ENCODE data around the gene NACA. TPM values are rescaled to one million over a fixed set of nuclear protein-coding genes. Genes with fewer than 3 reads are reported as not detected.
"Not testable (repeated sequence)": the region's sequence is repeated elsewhere in the genome, so short reads cannot be mapped to it uniquely, and the experiment has no call there.

NACA gene
- total RNA-seq, 2 experiments from 2014 or later = 723 to 803 TPM

- Mint-ChIP-seq H3K4me1 (peaks cover 38% of the 10 kb centered on the region), H3K27ac (no peak overlapping the region), H3K27me3 (no peaks in the 10 kb centered on the region), H3K4me3 (peak overlapping the region; percentile 34), H3K9me3 (ENCODE audit: low read depth) (peaks cover 2% of the 10 kb centered on the region), H3K36me3 (peaks cover 25% of the 10 kb centered on the region)
- ATAC-seq (no peak), DNase-seq (no peak)
- CTCF ChIA-PET = interaction anchor here (0.5 to 10.1 kb wide), 11 partner anchors 9 to 510 kb away, joined by 3 to 107 read pairs (median 3); partner anchors contain the start of gene HSD17B6
These were observed 28.5 kb upstream of the NACA start for GRCh38 chr12:56753566-56753965.

GRCh38 chr12:56751712-56752598 is 26.9 kb upstream of the NACA start, which contains the start of gene PRIM1:
TSS of gene PRIM1 (minus strand) at chr12:56752323. CDS start at chr12:56752298, 25 bp downstream.
- Mint-ChIP-seq H3K9me3 (ENCODE audit: low read depth) (no peaks in the 10 kb centered on the region), H3K4me1 (peaks cover 44% of the 10 kb centered on the region), H3K36me3 (peaks cover 36% of the 10 kb centered on the region), H3K27me3 (no peaks in the 10 kb centered on the region), H3K4me3 (peak within 1 kb of the TSS; percentile 92), H3K27ac (peak within 1 kb of the TSS; percentile 98)
- DNase-seq (peak; percentile 94), ATAC-seq (peak; percentile 93)
- CTCF ChIA-PET = interaction anchor here (0.7 to 10.1 kb wide), 8 partner anchors 8 to 493 kb away, joined by 3 to 107 read pairs (median 4); partner anchors contain the start of genes NACA and STAT6

DNA sequence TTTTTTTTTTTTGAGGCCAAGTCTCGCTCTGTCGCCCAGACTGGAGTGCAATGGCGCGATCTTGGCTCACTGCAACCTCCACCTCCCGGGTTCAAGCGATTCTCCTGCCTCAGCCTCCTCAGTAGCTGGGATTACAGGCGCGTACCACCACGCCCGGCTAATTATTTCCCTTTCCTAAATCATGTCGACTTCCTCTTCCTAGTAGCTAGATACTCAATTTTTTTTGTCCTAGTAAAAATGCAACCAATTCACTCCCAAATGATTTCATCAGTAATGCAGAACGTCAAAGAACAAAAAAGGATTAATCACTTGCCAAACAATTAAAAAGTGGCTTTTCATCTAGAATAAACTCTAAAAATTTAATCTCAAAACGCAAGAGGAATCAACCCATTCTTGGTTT is 25.5 kb upstream of the NACA start:
- H3K27me3 Mint-ChIP-seq; ATAC-seq; H3K9me3 Mint-ChIP-seq (ENCODE audit: low read depth); DNase-seq: not testable (repeated sequence)
- CTCF ChIA-PET = interaction anchor here (1.1 kb wide), 2 partner anchors 8 to 64 kb away, joined by 3 read pairs; no protein-coding TSS in a partner anchor
- H3K27ac Mint-ChIP-seq = peak overlapping the region; percentile 40
- peak overlapping the region; percentile 92 for H3K4me3 Mint-ChIP-seq
- H3K4me1 Mint-ChIP-seq = peaks cover 47% of the 10 kb centered on the region
- H3K36me3 Mint-ChIP-seq = peaks cover 43% of the 10 kb centered on the region

DNA sequence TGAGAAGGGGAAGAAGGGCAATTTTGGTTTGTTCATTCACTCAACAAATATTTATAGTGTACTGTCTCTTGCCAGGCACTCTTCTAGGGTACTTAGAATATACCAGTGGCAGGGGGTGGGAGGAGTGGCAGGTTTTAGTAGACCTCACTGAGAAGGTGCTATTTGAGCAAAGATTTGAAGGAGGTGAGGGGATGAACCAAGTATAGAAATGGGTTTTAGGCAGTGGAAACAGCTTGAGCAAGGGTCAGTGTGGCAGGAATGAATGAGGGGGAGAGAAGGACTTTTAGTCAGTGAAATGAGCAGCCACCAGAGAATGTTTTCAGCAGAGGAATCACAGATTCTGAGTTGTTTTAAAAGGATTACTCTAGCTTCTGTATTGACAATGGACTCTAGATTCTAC is 24.8 kb upstream of the NACA start:
- no peak for DNase-seq
- Mint-ChIP-seq H3K9me3 (ENCODE audit: low read depth) (no peaks in the 10 kb centered on the region), H3K4me3 (peak overlapping the region; percentile 92), H3K4me1 (peaks cover 43% of the 10 kb centered on the region), H3K27ac (peak overlapping the region; percentile 70), H3K27me3 (no peaks in the 10 kb centered on the region), H3K36me3 (peaks cover 46% of the 10 kb centered on the region)
- ATAC-seq = no peak
- CTCF ChIA-PET = interaction anchor here (1.1 to 1.5 kb wide), 2 partner anchors 64 to 251 kb away, joined by 3 read pairs; no protein-coding TSS in a partner anchor

DNA sequence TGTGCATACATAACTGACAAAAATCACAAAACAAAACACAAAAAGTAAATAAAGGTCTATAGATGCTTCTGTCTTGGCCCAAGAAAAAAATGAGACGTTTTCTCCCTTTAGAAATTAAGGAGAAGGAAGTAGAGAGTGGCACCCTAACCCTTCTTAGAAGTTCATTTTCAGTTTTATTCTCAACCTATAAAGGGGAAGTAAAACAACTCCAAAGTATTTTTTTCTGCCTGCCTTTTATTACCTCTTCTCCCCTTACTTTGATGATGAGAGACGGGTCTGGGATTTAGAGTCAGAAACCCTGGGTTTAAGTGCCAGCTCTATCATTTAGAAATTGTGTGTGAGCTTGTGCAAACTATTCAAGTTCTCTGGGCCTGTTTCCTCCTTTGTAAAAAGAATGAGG is 24.3 kb upstream of the NACA start:
- Mint-ChIP-seq H3K4me3 (no peak overlapping the region), H3K4me1 (peaks cover 43% of the 10 kb centered on the region), H3K36me3 (peaks cover 46% of the 10 kb centered on the region), H3K27me3 (no peaks in the 10 kb centered on the region), H3K27ac (peak overlapping the region; percentile 70), H3K9me3 (ENCODE audit: low read depth) (no peaks in the 10 kb centered on the region)
- no peak for ATAC-seq
- CTCF ChIA-PET = interaction anchor here (1.5 kb wide), 1 partner anchor 252 kb away, joined by 3 read pairs; no protein-coding TSS in a partner anchor
- DNase-seq = no peak

- ATAC-seq (no peak), DNase-seq (no peak)
- Mint-ChIP-seq H3K4me1 (peaks cover 19% of the 10 kb centered on the region), H3K36me3 (peaks cover 59% of the 10 kb centered on the region), H3K4me3 (no peak overlapping the region), H3K9me3 (ENCODE audit: low read depth) (no peaks in the 10 kb centered on the region), H3K27me3 (no peaks in the 10 kb centered on the region), H3K27ac (peak overlapping the region; percentile 24)
- CTCF ChIA-PET = interaction anchor here (1.2 kb wide), 1 partner anchor 384 kb away, joined by 3 read pairs; no protein-coding TSS in a partner anchor
These were observed 3.2 kb upstream of the NACA start for GRCh38 chr12:56728139-56728861.

DNA sequence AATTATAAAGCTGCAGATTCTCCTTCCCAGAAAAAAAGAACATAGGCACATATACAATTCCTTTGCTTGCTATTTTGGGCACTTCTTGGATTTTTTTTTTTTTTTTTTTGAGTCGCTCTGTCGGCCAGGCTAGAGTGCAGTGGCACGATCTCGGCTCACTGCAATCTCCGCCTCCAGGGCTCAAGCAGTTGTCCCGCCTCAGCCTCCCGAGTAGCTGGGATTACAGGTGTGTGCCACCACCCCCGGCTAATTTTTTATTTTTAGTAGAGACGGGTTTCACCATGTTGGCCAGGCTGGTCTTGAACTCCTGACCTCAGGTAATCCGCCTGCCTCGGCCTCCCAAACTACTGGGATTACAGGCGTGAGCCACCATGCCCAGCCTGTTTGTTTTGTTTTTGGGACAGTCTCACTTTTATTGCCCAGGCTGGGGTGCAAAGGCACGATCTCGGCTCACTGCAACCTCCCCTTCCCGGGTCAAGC is 1.1 kb upstream of the NACA start:
- Mint-ChIP-seq H3K4me1 (peaks cover 39% of the 10 kb centered on the region), H3K4me3 (peak overlapping the region; percentile 98), H3K27ac (peak overlapping the region; percentile 96), H3K36me3 (peaks cover 64% of the 10 kb centered on the region)
- CTCF ChIA-PET = interaction anchor here (0.9 to 2.4 kb wide), 8 partner anchors 14 to 91 kb away, joined by 3 to 6 read pairs (median 4); partner anchors contain the start of genes HSD17B6, PRIM1 and PTGES3
- DNase-seq; H3K27me3 Mint-ChIP-seq; ATAC-seq; H3K9me3 Mint-ChIP-seq (ENCODE audit: low read depth): not testable (repeated sequence)

- no peak for DNase-seq
- H3K27me3 Mint-ChIP-seq = no peaks in the 10 kb centered on the region
- H3K27ac Mint-ChIP-seq = peak overlapping the region; percentile 96
- CTCF ChIA-PET = interaction anchor here (0.6 to 2.4 kb wide), 16 partner anchors 15 to 503 kb away, joined by 3 to 6 read pairs (median 4); partner anchors contain the start of genes HSD17B6, PRIM1, PTGES3 and RNF41
- no peak for ATAC-seq
- H3K4me3 Mint-ChIP-seq = peak overlapping the region; percentile 98
- H3K36me3 Mint-ChIP-seq = peaks cover 64% of the 10 kb centered on the region
- H3K4me1 Mint-ChIP-seq = peaks cover 44% of the 10 kb centered on the region
- H3K9me3 Mint-ChIP-seq (ENCODE audit: low read depth) = no peaks in the 10 kb centered on the region
These were observed 614 bp upstream of the NACA start for GRCh38 chr12:56725723-56726102.

DNA sequence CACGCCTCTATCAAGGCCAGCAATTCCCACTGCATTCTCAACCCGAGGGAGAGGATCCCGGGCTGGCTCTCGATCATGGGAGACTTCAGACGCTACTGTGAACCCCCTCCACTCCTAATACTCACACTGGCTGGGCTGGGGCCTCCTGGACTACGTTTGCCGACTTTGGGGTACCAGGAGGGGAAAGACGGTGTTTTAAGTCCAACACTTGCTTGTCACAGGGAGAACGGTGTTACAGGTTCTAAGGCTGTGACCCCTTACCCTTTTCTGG is 463 bp downstream of the NACA start:
- Mint-ChIP-seq H3K36me3 (peaks cover 70% of the 10 kb centered on the region), H3K9me3 (ENCODE audit: low read depth) (no peaks in the 10 kb centered on the region), H3K27ac (peak overlapping the region; percentile 96), H3K4me3 (peak overlapping the region; percentile 98), H3K27me3 (no peaks in the 10 kb centered on the region), H3K4me1 (peaks cover 55% of the 10 kb centered on the region)
- CTCF ChIA-PET = no interaction called here
- ATAC-seq (no peak), DNase-seq (no peak)

DNA sequence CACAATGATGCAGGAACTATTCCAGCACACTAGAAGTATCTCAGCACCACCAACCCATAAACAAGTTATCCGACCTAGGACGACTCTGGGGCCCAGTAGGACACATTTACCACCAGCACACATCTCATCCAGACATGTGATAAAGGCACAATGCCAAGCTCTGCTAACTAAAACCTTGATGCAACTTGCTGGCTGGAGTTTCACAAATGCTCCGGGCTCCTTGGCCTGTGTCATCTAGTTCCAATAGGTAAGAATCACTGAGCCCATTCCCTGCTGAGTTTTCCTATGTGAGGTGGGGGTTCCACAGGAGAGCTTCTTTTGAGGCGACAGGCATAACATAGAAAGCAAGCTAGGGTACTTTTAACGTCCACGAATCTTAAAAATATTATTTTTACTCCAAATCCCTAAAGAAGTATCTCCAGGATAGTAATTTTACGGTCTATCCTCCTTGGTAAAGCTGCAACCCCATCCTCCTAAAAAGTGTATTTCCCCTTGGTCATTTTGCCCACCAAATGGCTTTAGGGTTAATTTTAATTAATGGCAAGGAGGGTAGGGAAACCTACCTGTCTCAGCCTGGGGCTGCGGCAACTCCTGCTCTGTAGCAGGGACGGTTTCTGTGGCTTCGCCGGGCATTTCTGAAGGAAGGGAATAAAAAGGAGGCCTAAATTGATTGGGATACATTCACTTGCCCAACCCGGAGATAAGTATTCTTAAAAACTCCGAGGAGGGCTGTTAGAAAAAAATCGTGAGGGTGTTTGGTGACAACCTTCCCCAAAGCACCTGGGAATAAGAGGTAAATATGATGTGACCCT is 1.0 kb downstream of the NACA start:
- DNase-seq (no peak), ATAC-seq (no peak)
- no peaks in the 10 kb centered on the region for H3K27me3 Mint-ChIP-seq
- H3K27ac Mint-ChIP-seq = peak overlapping the region; percentile 96
- H3K4me1 Mint-ChIP-seq = peaks cover 60% of the 10 kb centered on the region
- H3K36me3 Mint-ChIP-seq = peaks cover 69% of the 10 kb centered on the region
- CTCF ChIA-PET = interaction anchor here (0.6 kb wide), 1 partner anchor 49 kb away, joined by 4 read pairs; no protein-coding TSS in a partner anchor
- peak overlapping the region; percentile 98 for H3K4me3 Mint-ChIP-seq
- H3K9me3 Mint-ChIP-seq (ENCODE audit: low read depth) = no peaks in the 10 kb centered on the region

DNA sequence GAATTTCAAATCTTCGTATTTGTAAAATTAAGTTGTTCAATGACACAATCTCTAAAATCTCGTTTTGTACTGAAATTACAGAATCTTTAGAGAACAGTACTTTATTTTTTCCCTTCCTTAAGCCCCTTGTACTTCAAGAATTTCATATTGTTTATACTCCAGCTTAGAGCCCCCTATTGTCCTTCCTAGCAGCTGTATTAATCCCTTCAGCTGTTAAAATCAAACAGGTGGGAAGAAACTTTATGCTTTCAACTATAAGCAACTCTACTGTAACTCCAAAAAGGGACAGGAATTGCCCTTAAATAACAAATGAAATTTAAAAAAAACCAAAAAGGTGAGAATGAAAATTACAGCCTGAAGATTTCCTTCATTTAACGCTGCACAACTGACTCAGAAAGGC is 1.7 kb downstream of the NACA start:
- CTCF ChIA-PET = interaction anchor here (0.6 kb wide), 1 partner anchor 48 kb away, joined by 4 read pairs; no protein-coding TSS in a partner anchor
- peak overlapping the region; percentile 96 for H3K27ac Mint-ChIP-seq
- peak overlapping the region; percentile 98 for H3K4me3 Mint-ChIP-seq
- H3K9me3 Mint-ChIP-seq (ENCODE audit: low read depth) = no peaks in the 10 kb centered on the region
- ATAC-seq (no peak), DNase-seq (no peak)
- H3K36me3 Mint-ChIP-seq = peaks cover 74% of the 10 kb centered on the region
- no peaks in the 10 kb centered on the region for H3K27me3 Mint-ChIP-seq
- H3K4me1 Mint-ChIP-seq = peaks cover 66% of the 10 kb centered on the region

DNA sequence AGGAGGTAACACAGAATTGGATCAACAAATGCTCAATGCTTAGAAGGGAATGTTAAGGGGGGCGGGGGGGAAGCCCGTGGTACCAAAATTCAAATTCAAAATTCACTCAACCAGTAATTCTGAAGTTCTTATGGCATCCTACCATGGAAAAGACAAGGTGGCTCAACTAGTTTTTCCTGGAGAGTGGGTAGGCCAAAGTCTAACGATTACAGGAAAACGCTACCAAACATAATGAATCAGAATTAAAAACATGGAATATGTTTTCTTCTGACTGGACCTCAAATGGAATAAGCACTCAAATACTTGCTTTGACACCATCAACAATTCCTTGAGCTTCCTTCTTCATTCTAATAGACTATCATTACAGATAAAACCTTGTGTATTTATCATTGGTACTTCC is 2.3 kb downstream of the NACA start:
- H3K4me1 Mint-ChIP-seq = peaks cover 66% of the 10 kb centered on the region
- ATAC-seq = no peak
- peak overlapping the region; percentile 79 for H3K27ac Mint-ChIP-seq
- CTCF ChIA-PET = no interaction called here
- peak overlapping the region; percentile 98 for H3K4me3 Mint-ChIP-seq
- DNase-seq = no peak
- no peaks in the 10 kb centered on the region for H3K27me3 Mint-ChIP-seq
- H3K36me3 Mint-ChIP-seq = peaks cover 72% of the 10 kb centered on the region
- H3K9me3 Mint-ChIP-seq (ENCODE audit: low read depth) = no peaks in the 10 kb centered on the region
